Left colon (tissue), 2 donors: Measurements from ENCODE around the gene MBD5. TPM values are rescaled to one million over a fixed set of nuclear protein-coding genes. Genes with fewer than 3 reads are reported as not detected.

Source experiments
- ATAC-seq: fragments of 200-7000 bp; cut with Tn5 transposase; one replicate; pipeline ENCODE4 v1.9.1; 2020; ENCODE audit warnings: mild to moderate bottlenecking, moderate library complexity
- DNase-seq, 2 donors: peaks; one replicate each; pipeline ENCODE4 v3.0.0-alpha.2; 2020
- intact Hi-C, 2 donors: fragments of 100-400 bp; cut with DNase I in 1 of 2; cut with micrococcal nuclease in 1 of 2; formaldehyde crosslinking; loops; one replicate each; pipeline versions ENCODE4 v1.11.2 to v1.14.0; 2022; cut with DNase I, micrococcal nuclease
- total RNA-seq, 2 donors: library from RNA; stranded (reverse); fragmentation: NEBNext Ultra II Directional; extraction: Animal tissue kit (Norgen Biotek cat#: 25700); gene quantifications; one replicate each; pipeline ENCODE4 v1.2.1, GENCODE V29; 2021
- donor health status: DM: no; HTN: no; CAD: no.
- donor health status: DM: yes; HTN: yes; CAD: no.

MBD5 gene
- total RNA-seq, 2 donors from 2014 or later, result 29.8 to 34.4 TPM

DNA sequence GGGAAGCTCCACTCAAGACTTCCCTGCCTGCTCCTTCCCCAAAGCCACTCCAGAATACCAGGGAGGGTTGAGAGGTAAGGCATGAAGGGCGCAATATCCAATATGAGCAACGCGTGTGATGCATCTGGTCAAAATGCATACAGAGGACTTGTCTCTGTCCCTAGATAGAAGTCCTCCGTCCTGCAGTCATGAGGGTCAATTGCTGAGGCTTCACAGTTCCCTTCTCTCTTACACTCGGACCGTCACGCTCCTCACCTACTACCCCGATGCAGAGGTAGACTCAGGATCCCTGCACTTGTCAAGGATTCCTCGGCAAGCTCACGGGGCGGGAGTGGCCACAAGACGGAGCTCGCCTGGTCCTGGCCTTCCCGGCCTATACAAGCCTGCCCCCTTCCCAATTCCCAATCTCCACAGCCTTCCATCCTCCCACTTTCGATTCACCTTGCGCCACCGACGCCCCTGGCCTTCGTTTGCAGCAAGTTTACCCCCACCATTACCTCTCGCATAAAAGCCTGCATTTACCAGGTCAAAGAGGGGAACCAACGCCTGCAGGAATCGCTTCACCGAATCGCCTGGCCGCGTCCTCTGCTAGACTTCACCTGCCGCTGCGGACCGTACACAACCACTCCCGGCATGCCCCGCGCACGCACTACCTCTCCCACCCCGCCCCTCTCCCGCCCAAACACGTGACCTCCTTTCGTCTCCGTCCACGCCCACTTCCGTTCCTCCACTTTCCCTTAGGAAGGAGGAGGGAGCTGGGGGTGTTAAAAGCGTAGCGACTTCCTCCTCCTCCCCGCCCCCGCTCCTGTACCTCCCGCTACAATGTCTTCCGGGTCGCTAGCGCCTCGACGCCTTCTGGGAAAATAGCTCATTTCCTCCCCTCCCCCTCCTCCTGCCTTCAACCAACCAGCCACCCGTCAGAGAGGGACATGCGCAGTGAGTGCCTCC, 506 bp upstream of the MBD5 start, which contains the start of gene ORC4:
ORC4 (minus strand) TSS at position 627 of the 948 bp plus-strand sequence. CDS start 44,779 bp downstream, outside the sequence.
- ATAC-seq, result peak; percentile 93
- intact Hi-C loops, result no loop called here
- DNase-seq, result peak; percentile 99

DNA sequence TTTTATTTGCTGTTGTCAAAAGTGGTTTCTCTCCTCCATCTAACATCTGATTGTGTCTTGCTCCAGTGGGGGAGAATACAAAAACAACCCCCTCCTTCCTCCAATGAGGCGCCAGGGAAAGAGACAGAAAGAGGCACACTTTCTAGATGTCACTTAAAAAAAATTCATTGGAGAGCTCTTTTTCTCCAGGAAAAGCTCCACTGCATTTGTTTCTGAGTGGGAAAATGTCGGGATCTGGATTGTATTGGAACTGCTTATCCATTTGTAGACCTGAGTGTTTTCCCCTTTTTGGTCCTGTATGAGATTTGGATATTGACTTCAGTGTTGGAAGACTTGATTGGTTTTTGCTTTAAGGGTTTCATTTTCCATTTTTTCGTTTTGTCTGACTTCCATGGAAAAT, 995 bp downstream of the MBD5 start:
- intact Hi-C loops, result no loop called here
- ATAC-seq (no peak), DNase-seq (no peak)

DNA sequence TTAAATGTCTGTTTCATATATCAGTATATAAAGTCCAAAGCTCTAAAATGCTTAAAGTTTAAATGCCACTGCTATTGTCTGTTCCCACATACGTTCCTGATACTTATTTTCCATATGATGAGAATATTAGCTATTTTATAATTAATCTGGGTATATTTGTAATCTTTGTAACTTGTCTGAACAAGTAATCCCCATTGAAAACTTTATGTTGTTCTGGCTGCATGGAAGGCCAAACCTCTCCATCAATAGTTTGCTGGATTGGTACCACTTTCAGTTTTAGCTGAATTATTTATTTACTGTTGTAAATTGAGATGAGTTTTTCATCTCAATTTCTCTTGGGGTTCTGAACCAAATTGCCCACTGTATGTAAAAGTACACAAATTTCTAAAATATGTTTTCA, 1.5 kb downstream of the MBD5 start:
- no peak for ATAC-seq
- no peak for DNase-seq
- intact Hi-C loops, result no loop called here

DNA sequence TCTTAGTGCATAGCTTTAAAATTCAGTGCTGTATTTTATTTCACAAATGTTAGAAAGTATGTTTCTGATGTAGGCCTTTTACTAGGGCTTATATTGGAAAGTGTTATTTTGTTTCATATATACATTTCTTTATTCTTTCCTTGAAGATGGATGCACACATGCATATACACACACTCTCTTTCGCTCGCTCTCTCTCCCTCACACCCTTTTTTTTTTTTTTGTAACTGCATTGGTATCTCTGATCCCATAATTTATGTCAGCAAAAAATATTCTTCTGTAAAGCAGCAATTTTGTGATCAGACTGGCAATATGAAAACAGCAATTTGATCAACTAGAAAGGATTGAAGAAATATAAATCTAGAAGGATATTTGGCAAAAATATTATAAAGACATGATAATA, 2.0 kb downstream of the MBD5 start:
- DNase-seq (no peak), ATAC-seq (no peak)
- intact Hi-C loops, result no loop called here

DNA sequence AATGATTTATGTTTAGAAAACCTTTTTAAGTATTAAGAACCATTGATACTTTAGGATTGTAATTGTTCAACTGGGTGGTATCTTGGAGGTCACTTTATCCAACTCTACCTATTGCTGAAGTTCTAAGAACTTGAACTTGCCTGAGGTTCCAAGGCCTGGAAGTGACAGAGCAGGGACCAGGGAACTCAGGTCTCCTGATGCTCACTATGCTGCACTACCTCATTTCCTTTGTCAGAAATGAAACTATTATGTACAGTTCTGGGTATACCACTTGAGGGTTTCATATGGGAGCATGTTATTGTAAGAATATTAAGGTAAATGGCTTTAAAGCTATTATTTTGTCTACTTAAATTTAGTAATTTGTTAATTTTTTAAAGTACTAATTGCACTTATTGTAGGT, 3.0 kb downstream of the MBD5 start:
- ATAC-seq (no peak), DNase-seq (no peak)
- intact Hi-C loops, result no loop called here

DNA sequence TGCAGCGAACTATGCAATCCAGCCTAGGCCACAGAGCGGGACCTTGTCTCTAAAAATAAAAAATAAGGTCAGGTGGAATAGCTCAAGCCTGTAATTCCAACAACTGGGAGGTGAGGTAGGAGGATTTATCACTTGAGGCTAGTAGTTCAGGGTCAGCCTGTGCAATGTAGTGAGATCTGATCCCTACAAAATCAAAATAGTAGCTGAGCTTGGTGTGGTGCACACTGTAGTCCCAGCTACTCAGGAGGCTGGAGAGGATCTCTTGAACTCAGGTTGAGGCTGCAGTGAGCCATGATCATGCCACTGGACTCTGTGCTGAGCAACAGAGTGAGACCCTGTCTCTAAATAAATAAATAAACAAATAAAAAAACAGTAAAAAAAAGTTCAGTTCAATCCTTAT, 5.7 kb downstream of the MBD5 start:
- DNase-seq, result no peak
- no peak for ATAC-seq
- intact Hi-C loops, result no loop called here

- ATAC-seq, result no peak
- intact Hi-C loops, result no loop called here
- no peak for DNase-seq
Measured at GRCh38 chr2:148027822-148028221, 6.9 kb downstream of the MBD5 start.

DNA sequence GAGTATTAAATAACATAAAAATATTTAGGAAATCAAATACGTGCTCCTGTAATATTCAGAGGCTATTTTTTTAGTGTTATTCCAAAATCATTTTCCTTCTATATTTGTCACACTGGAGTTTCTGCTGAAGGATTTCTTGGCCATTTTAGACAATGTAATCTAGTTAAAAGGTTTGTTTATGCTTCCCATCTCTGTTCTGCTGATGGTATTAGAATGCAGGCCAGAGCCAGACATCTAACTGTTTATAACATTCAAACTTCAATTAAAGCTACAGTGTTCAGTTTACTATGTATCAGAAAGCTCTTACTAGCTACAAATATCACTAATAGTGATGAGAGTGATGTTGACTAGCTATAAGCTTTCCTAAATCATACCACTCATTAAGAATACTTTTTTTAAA, 7.9 kb downstream of the MBD5 start:
- no peak for DNase-seq
- ATAC-seq, result no peak
- intact Hi-C loops, result no loop called here

- DNase-seq, result no peak
- no peak for ATAC-seq
- intact Hi-C loops, result no loop called here
Measured at GRCh38 chr2:148031152-148031551, 10.3 kb downstream of the MBD5 start.

GRCh38 chr2:148032215-148032614, 11.3 kb downstream of the MBD5 start:
- intact Hi-C loops, result no loop called here
- DNase-seq (no peak), ATAC-seq (no peak)

DNA sequence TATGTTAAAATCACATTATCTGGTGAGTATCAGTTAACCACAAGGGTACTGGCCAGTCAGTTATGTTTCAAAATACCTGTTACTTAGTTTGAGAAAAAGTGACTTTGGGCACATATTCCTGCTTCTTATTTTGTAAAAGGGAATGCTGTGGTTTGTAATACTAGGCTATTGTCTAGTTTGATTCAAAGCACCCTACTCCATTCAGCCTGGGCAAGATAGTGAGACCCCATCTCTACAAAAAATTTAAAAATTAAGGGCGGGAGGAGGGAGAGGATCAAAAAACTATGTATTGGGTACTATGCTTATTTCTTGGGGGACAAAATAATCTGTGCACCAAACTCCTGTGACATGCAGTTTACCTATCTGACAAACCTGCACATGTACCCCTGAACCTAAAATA, 18.9 kb downstream of the MBD5 start:
- ATAC-seq (no peak), DNase-seq (no peak)
- intact Hi-C loops, result no loop called here

- ATAC-seq (peak; percentile 29), DNase-seq (no peak)
- intact Hi-C loops, result no loop called here
Measured at GRCh38 chr2:148042219-148042618, 21.3 kb downstream of the MBD5 start.

DNA sequence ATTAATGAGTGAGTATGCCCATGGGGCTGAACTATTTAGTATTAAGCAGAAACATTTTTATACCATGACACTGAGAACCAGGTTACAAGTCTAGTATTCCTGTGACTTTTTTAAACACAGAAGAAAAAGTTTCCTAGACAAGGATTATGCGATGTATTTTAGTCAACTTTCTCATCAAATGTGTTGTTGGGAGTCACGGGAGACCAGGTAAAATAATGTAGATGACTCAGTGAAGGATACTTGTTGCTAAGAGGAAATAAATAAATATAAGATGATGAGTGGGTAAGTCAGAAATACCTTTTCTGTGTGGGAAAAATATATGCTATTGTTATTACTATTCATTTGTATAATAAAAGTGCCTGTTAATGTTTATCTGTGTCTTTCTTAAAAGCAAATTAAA, 23.4 kb downstream of the MBD5 start:
- intact Hi-C loops, result no loop called here
- DNase-seq (no peak), ATAC-seq (no peak)

GRCh38 chr2:148046802-148047201, 25.9 kb downstream of the MBD5 start:
- no peak for ATAC-seq

DNA sequence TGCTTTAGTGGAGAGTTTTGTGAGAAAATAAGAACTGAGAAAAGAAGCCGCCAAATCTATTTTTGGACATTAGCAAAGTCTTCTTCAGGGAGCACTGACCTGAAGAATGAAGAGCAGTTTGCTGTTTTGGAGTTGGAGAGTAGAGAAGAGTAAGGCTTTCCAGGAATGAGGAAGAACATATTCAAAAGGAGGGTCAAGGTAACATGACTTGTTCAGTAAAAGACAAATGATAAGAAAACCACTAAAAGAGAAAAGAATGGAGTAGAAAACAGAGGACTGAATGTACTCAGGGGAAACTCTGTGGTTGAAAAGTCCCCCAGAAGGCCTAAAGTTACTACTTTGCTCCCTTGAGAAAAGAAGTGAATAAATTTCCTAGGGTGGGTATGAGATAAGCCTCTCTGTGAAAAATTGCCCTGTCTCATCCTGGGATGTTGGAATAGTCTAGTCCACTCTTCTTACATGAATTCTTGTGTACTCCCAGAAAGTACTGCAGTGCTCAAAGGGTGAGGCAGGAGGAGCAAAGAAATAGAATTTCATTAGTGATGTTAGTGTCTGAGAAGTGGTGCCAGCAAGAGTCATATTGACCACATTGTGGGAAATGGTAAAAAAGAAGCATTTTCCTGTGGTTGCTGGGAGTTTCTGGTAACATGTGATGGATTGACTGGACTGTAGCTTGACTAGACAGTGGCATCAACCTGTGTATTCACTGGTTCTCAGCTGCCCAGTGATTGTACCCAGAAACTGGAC, 27.8 kb downstream of the MBD5 start:
- intact Hi-C loops, result no loop called here
- DNase-seq, result no peak
- ATAC-seq, result no peak

More at GRCh38 chr2:148046802-148047201, 25.9 kb downstream of the MBD5 start:
- DNase-seq, result no peak
- intact Hi-C loops, result no loop called here

DNA sequence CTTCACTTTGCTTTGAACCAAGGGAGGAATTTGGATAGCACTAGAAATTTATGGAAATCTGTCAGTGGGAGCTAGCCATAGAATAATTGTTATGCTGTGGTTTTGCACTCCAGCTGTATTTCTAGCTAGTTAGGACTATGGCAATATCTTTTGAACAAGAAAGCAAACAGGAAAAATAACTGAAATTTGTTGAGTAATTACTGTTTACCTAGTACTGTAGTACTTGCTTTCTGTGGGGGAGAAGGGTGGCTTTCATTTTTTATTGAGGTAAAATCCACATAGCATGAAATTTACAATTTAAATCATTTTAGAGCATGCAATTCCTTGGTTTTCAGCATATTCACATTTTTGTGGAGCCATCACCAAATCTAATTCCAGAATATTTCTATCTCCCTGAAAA, 28.4 kb downstream of the MBD5 start:
- no peak for DNase-seq
- ATAC-seq, result no peak
- intact Hi-C loops, result no loop called here

GRCh38 chr2:148052687-148053086, 31.8 kb downstream of the MBD5 start:
- ATAC-seq, result no peak
- no peak for DNase-seq
- intact Hi-C loops, result no loop called here

- ATAC-seq (no peak), DNase-seq (no peak)
- intact Hi-C loops, result no loop called here
Measured at GRCh38 chr2:148058641-148059040, 37.8 kb downstream of the MBD5 start.

DNA sequence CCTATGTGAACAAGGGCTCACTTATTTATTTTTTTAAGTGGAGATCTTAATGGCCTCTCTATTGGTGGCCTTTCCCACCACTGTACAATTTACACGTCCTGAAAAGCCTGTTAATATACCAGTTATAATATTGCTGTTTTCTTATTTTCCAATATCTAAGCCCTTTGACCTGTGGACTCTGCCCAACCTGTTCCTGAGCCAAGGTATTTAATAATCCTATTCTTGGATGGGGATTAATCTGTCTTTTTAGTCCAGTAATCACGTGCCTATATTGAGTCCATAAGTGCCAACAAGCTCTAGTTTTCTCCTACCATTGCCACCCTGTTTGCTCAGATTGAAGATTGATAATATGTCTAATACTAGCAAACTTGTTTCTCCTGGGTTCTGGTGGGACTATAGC, 42.7 kb downstream of the MBD5 start:
- no peak for DNase-seq

GRCh38 chr2:148065936-148066335, 45.0 kb downstream of the MBD5 start:
- ATAC-seq (no peak), DNase-seq (no peak)
- intact Hi-C loops, result no loop called here

More for the DNA sequence above, 42.7 kb downstream of the MBD5 start:
- intact Hi-C loops, result no loop called here
- no peak for ATAC-seq
